ENCODE measurements around the gene ARMC8.

- TF ChIP-seq CTCF (IDR thresholded peaks at IDR 0.05) (no peak), POLR2A (IDR thresholded peaks at IDR 0.05) (no peak)
Observed at GRCh38 chr3:138340511-138340910, 153.4 kb downstream of the ARMC8 start.

All from body of pancreas (tissue), 4 donors.